Esophagus muscularis mucosa (tissue), 3 donors: ENCODE measurements around the gene SGK2.

Source experiments
- EP300 ChIP-seq: sonication (generic); formaldehyde crosslinking; IDR thresholded peaks from one replicate; pipeline ENCODE4 v1.6.1; 2017; ENCODE audit warnings: antibody characterized with exemption
- TF ChIP-seq, protein P1 (sequence below), 3 experiments: fragments of 200-600 bp in 2 of 3; fragments of 450-650 bp in 1 of 3; sonication (generic) in 2 of 3; IDR thresholded peaks; one replicate each; pipeline ENCODE4 v1.5.1; 2017 to 2019; ENCODE audit warnings: antibody characterized with exemption in 3 of 3, mild to moderate bottlenecking in 2 of 3, moderate library complexity in 1 of 3

DNA sequence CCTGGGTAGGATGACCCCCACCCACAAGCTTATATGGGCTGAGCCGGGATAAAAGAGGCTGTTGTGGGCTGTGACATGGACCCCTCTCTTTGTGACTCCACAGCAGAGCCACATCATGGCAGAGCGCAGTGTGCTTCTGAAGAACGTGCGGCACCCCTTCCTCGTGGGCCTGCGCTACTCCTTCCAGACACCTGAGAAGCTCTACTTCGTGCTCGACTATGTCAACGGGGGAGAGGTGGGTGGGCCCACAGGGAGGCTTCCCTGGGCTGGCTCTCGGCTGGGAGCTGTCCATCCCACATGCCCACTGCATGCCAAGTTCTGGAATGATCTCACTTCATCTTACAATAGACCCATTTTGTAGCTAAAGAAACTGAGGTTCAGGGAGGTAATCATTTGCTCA, 10.5 kb downstream of the SGK2 start:
- TF ChIP-seq, protein P1, sequence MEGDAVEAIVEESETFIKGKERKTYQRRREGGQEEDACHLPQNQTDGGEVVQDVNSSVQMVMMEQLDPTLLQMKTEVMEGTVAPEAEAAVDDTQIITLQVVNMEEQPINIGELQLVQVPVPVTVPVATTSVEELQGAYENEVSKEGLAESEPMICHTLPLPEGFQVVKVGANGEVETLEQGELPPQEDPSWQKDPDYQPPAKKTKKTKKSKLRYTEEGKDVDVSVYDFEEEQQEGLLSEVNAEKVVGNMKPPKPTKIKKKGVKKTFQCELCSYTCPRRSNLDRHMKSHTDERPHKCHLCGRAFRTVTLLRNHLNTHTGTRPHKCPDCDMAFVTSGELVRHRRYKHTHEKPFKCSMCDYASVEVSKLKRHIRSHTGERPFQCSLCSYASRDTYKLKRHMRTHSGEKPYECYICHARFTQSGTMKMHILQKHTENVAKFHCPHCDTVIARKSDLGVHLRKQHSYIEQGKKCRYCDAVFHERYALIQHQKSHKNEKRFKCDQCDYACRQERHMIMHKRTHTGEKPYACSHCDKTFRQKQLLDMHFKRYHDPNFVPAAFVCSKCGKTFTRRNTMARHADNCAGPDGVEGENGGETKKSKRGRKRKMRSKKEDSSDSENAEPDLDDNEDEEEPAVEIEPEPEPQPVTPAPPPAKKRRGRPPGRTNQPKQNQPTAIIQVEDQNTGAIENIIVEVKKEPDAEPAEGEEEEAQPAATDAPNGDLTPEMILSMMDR (IDR thresholded peaks at IDR 0.05) = no peak
- no peak for TF ChIP-seq EP300
